ENCODE data around the gene SYT7. TPM values are rescaled to one million over a fixed set of nuclear protein-coding genes. Genes with fewer than 3 reads are reported as not detected.

Gene SYT7
- total and polyA plus RNA-seq, 2 of the 4 experiments (the other 2 are of a cell fraction) = under 0.01 to 0.19 TPM

GRCh38 chr11:61488651-61489291 is 92.1 kb downstream of the SYT7 start:
- Histone ChIP-seq H4K5ac (ENCODE audit: low read depth, low read length) (no peak overlapping the region), H3K4ac (ENCODE audit: low read depth, low read length) (no peak overlapping the region), H2BK20ac (ENCODE audit: low read depth, low read length) (no peak overlapping the region), H2BK120ac (ENCODE audit: low read depth, low read length) (no peak overlapping the region), H4K8ac (ENCODE audit: low read depth in 2 of 2, low read length in 2 of 2) (no peak overlapping the region), H3K27me3 (ENCODE audit: control insufficient read depth, insufficient read depth, low read length) (peaks cover 8% of the 10 kb centered on the region; the same call in 1 of the 2 replicates), H3K18ac (ENCODE audit: low read depth, low read length) (no peak overlapping the region), H3K9me1 (ENCODE audit: insufficient read depth, low read length) (peaks cover 4% of the 10 kb centered on the region; the same call in 1 of the 2 replicates), H4K20me1 (ENCODE audit: insufficient read depth, low read length) (no peaks in the 10 kb centered on the region), H2AFZ (replicated peaks; ENCODE audit: low read length, poor library complexity) (peak overlapping the region; percentile 85), H3K4me3 (ENCODE audit: insufficient read depth, low read depth, low read length) (no peak overlapping the region), H3K27ac (ENCODE audit: insufficient read depth, low read length) (no peak overlapping the region), H3K79me1 (ENCODE audit: low read depth in 1 of 2, low read length in 2 of 2) (no peaks in the 10 kb centered on the region), H3K56ac (ENCODE audit: extremely low read depth, insufficient read depth, low read length) (no peak overlapping the region), H3K4me1 (ENCODE audit: control insufficient read depth, insufficient read depth, low read length) (peaks cover 22% of the 10 kb centered on the region), H3K14ac (replicated peaks; ENCODE audit: low read depth, low read length) (no peak overlapping the region), H3K9ac (ENCODE audit: low read depth, low read length) (no peak overlapping the region), H2AK5ac (ENCODE audit: low read depth, low read length) (no peak overlapping the region), H2BK5ac (ENCODE audit: low read depth, low read length, poor library complexity, severe bottlenecking) (no peak overlapping the region), H2AK9ac (replicated peaks; ENCODE audit: low read depth, low read length, poor library complexity) (peak overlapping the region; percentile 61), H3K9me3 (ENCODE audit: control insufficient read depth, insufficient read depth, low read length) (no peaks in the 10 kb centered on the region), H4K91ac (ENCODE audit: insufficient read depth, low read depth, low read length) (peak overlapping the region; percentile 4; the same call in 1 of the 2 replicates), H3K4me2 (ENCODE audit: low read depth, low read length) (no peak overlapping the region; the same call in 1 of the 2 replicates), H3K23ac (ENCODE audit: low read depth, low read length) (no peak overlapping the region), H3K36me3 (ENCODE audit: control insufficient read depth, insufficient read depth, low read length) (no peaks in the 10 kb centered on the region), H2BK15ac (ENCODE audit: low read depth, low read length) (no peak overlapping the region)
- no TSS peak for BruUV-seq (replicated peaks)
- ChIA-PET POLR2A (ENCODE audit: unreplicated experiment) (interaction anchor here (0.6 kb wide), 1 partner anchor 13 kb away, joined by 7 read pairs; no protein-coding TSS in a partner anchor), CTCF (interaction anchor here (0.9 to 1.2 kb wide), 3 partner anchors 12 to 150 kb away, joined by 3 to 8 read pairs (median 6); no protein-coding TSS in a partner anchor)
- intact Hi-C loops (cut with micrococcal nuclease) = no loop called here
- TF ChIP-seq CEBPB (IDR thresholded peaks at IDR 0.05; ENCODE audit: low read depth, low read length) = no peak
- TF ChIP-seq RAD21 (IDR thresholded peaks at IDR 0.05; ENCODE audit: low read length) = no peak
- no peak for TF ChIP-seq RCOR1 (IDR thresholded peaks at IDR 0.05; ENCODE audit: insufficient replicate concordance, low read length)
- TF ChIP-seq BHLHE40 (IDR thresholded peaks at IDR 0.05; ENCODE audit: low read depth, low read length) = no peak
- TF ChIP-seq NFE2L2 (IDR thresholded peaks at IDR 0.05; ENCODE audit: low read depth, low read length) = no peak
- no peak for TF ChIP-seq CHD1 (IDR thresholded peaks at IDR 0.05; ENCODE audit: low read depth, low read length)
- no peak; the same call in 1 of the 2 replicates for TF ChIP-seq MAFK (IDR thresholded peaks at IDR 0.05; ENCODE audit: low read depth, low read length)
- no peak for TF ChIP-seq RFX5 (IDR thresholded peaks at IDR 0.05; ENCODE audit: low read depth, low read length)
- TF ChIP-seq USF2 (IDR thresholded peaks at IDR 0.05; ENCODE audit: low read depth, low read length) = no peak
- no peak for TF ChIP-seq MXI1 (IDR thresholded peaks at IDR 0.05; ENCODE audit: borderline replicate concordance, low read depth, low read length)
- no peak for TF ChIP-seq MAZ (IDR thresholded peaks at IDR 0.05; ENCODE audit: borderline replicate concordance, low read depth, low read length)
- peak; percentile 33; the same call in 1 of the 2 replicates for ATAC-seq (ENCODE audit: low read depth)
- DNase-seq = no peak
- in situ Hi-C loops (cut with MboI; ENCODE audit: low sequenced_read_pairs) = no loop called here
- WGBS, 2 experiments (ENCODE audit: extremely low coverage in 2 of 2, insufficient read length in 1 of 2) = 34% methylated on average over 13 of the region's 19 CpGs; no CpG with 5 or more reads in 1 of the 2 experiments
- dilution Hi-C loops (cut with HindIII; ENCODE audit: low sequenced_read_pairs, unreplicated experiment) = no loop called here

Measured in IMR-90 (cell line).